Activated T-helper 17 cell treated with anti-CD3 and anti-CD28 coated beads, Interleukin-2, amount 50 U/mL, for 72 hours (primary cell): ENCODE results near the gene P2RX6. TPM values are rescaled to one million over a fixed set of nuclear protein-coding genes. Genes with fewer than 3 reads are reported as not detected.

Experiments
- ATAC-seq: fragments of 150-1000 bp; cut with Tn5 transposase; replicated peaks from 2 replicates; pipeline ENCODE4 v1.10.0; 2021; ENCODE audit warnings: mild to moderate bottlenecking, moderate library complexity
- H3K27ac Mint-ChIP-seq: one replicate; pipeline ENCODE4 v1.8.0; 2022; ENCODE audit warnings: mixed read lengths
- H3K27me3 Mint-ChIP-seq: one replicate; pipeline ENCODE4 v1.8.0; 2022; ENCODE audit warnings: mixed read lengths
- H3K36me3 Mint-ChIP-seq: one replicate; pipeline ENCODE4 v1.8.0; 2022; ENCODE audit warnings: low read depth, mild to moderate bottlenecking, mixed read lengths
- H3K4me1 Mint-ChIP-seq: one replicate; pipeline ENCODE4 v1.8.0; 2022; ENCODE audit warnings: mixed read lengths
- H3K4me3 Mint-ChIP-seq: one replicate; pipeline ENCODE4 v1.8.0; 2022; ENCODE audit warnings: mild to moderate bottlenecking, mixed read lengths
- H3K9me3 Mint-ChIP-seq: one replicate; pipeline ENCODE4 v1.8.0; 2022; ENCODE audit warnings: mixed read lengths
- total RNA-seq, 2 donors: library from RNA; stranded (reverse); gene quantifications; one replicate each; pipeline ENCODE4 v1.2.3, GENCODE V29; 2022

P2RX6 gene
- total RNA-seq, 2 donors from 2014 or later: 0.28 TPM; not detected in 1

DNA sequence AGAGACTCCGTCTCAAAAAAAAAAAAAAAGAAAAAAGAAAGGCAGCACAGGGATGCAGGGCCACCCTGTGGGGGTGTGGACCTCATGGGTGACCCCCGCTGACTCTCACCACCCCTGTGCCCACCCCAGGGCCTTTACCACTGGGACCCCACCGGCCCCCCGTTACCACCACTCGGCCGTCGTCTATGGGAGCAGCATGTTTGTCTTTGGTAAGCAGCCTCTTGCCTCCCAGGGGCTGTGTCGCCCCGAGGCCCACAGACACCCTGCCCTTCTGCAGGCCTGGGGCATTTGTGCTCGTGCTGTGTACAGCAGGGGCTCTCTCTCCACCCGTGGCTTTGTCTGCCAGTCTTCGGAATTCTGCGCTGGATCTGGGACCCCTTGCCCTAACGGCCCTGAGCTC lies 27.6 kb upstream of the P2RX6 start:
- Mint-ChIP-seq H3K27ac (no peak overlapping the region), H3K36me3 (peaks cover 50% of the 10 kb centered on the region), H3K9me3 (no peaks in the 10 kb centered on the region), H3K4me3 (no peak overlapping the region), H3K4me1 (peaks cover 16% of the 10 kb centered on the region), H3K27me3 (no peaks in the 10 kb centered on the region)
- no peak for ATAC-seq

- peaks cover 11% of the 10 kb centered on the region for H3K4me1 Mint-ChIP-seq
- H3K27me3 Mint-ChIP-seq: no peaks in the 10 kb centered on the region
- H3K27ac Mint-ChIP-seq: no peak overlapping the region
- no peak overlapping the region for H3K4me3 Mint-ChIP-seq
- H3K9me3 Mint-ChIP-seq: no peaks in the 10 kb centered on the region
- H3K36me3 Mint-ChIP-seq: peaks cover 53% of the 10 kb centered on the region
- ATAC-seq: no peak
These were observed 26.2 kb upstream of the P2RX6 start for GRCh38 chr22:20988573-20989322.

DNA sequence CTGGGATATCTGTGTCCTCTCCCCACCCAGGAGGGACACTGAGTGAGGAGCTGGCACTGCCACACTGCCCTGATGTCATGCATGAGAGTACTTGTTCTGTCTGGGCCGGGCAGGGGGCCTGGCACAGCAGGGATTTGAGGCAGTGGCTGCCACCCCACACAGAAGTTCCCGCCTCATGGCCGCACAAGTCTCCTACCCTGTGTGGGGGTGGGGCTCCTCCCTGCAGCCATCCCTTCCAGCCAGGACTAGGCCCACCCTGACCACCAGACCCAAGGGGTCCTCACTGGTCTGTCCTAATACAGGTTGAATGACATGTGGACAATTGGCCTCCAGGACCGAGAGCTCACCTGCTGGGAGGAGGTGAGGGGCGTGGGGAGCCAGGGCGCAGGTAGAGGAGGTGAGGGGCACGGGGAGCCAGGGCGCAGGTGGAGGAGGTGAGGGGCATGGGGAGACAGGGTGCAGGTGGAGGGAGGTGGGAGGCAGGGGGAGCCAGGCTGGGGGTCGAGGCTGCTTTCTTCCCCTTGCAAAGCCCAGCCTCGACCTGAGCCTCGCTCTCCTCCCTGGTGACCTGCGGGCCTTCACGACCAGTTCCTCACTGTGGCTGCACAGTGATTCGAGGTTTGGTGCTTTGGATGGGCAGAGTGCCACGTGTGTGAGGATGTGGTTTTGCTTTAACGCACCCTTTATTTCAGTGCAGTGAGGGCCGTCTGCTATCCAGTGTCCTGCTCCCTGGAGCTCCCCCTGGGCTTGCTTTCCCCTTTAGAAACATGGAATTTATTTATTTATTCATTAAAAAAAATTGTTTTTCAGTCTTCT lies 25.4 kb upstream of the P2RX6 start:
- Mint-ChIP-seq H3K27me3 (no peaks in the 10 kb centered on the region), H3K27ac (no peak overlapping the region), H3K4me1 (peaks cover 6% of the 10 kb centered on the region), H3K9me3 (no peaks in the 10 kb centered on the region), H3K36me3 (peaks cover 45% of the 10 kb centered on the region), H3K4me3 (no peak overlapping the region)
- no peak for ATAC-seq

- Mint-ChIP-seq H3K27me3 (no peaks in the 10 kb centered on the region), H3K27ac (no peak overlapping the region), H3K9me3 (no peaks in the 10 kb centered on the region), H3K36me3 (peaks cover 42% of the 10 kb centered on the region), H3K4me1 (peaks cover 6% of the 10 kb centered on the region), H3K4me3 (no peak overlapping the region)
- no peak for ATAC-seq
These were observed 24.5 kb upstream of the P2RX6 start for GRCh38 chr22:20990184-20991180.

DNA sequence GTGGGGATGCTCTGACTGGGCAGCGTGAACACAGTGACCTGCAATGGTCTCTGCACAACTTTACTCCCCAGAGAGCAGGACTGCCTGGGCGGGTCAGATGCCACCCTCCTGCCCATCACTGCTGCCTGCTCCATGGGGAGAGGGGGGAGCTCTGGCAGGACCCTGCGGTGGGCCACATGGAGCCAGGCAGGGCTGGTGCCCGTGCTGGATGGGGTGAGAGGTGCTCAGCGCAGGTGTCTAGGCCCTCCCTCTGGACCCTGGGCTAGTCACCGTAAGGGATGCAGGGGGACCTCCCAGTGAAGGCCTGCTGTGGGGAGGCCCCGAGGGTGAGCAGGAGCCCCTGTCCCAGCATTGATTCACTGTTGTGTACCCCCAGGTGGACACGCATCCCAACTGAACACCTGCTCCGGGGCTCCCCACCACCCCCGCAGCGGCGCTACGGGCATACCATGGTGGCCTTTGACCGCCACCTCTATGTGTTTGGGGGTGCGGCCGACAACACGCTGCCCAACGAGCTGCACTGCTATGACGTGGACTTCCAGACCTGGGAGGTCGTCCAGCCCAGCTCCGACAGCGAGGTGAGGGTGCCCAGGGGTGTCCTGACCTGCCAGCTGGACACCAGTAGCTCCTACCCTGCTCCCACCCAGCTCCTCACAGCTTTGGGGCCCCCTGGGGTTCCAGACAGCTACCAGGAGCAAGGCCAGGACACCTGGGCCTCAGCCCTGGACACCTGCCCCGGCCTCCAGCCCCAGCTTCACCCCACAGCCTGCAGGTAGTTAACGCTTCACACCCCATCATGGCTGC lies 23.5 kb upstream of the P2RX6 start:
- peaks cover 39% of the 10 kb centered on the region for H3K36me3 Mint-ChIP-seq
- no peak overlapping the region for H3K4me3 Mint-ChIP-seq
- no peak overlapping the region for H3K27ac Mint-ChIP-seq
- no peaks in the 10 kb centered on the region for H3K9me3 Mint-ChIP-seq
- ATAC-seq: no peak
- no peaks in the 10 kb centered on the region for H3K27me3 Mint-ChIP-seq
- H3K4me1 Mint-ChIP-seq: peaks cover 2% of the 10 kb centered on the region

GRCh38 chr22:20992056-20992442 lies 22.9 kb upstream of the P2RX6 start:
- ATAC-seq: no peak
- Mint-ChIP-seq H3K4me1 (no peaks in the 10 kb centered on the region), H3K4me3 (no peak overlapping the region), H3K27me3 (no peaks in the 10 kb centered on the region), H3K36me3 (peaks cover 35% of the 10 kb centered on the region), H3K9me3 (no peaks in the 10 kb centered on the region), H3K27ac (no peak overlapping the region)

- no peaks in the 10 kb centered on the region for H3K9me3 Mint-ChIP-seq
- no peak overlapping the region for H3K4me3 Mint-ChIP-seq
- no peak for ATAC-seq
- no peaks in the 10 kb centered on the region for H3K27me3 Mint-ChIP-seq
- no peak overlapping the region for H3K27ac Mint-ChIP-seq
- no peaks in the 10 kb centered on the region for H3K4me1 Mint-ChIP-seq
- H3K36me3 Mint-ChIP-seq: peaks cover 29% of the 10 kb centered on the region
These were observed 22.3 kb upstream of the P2RX6 start for GRCh38 chr22:20992456-20993303.

DNA sequence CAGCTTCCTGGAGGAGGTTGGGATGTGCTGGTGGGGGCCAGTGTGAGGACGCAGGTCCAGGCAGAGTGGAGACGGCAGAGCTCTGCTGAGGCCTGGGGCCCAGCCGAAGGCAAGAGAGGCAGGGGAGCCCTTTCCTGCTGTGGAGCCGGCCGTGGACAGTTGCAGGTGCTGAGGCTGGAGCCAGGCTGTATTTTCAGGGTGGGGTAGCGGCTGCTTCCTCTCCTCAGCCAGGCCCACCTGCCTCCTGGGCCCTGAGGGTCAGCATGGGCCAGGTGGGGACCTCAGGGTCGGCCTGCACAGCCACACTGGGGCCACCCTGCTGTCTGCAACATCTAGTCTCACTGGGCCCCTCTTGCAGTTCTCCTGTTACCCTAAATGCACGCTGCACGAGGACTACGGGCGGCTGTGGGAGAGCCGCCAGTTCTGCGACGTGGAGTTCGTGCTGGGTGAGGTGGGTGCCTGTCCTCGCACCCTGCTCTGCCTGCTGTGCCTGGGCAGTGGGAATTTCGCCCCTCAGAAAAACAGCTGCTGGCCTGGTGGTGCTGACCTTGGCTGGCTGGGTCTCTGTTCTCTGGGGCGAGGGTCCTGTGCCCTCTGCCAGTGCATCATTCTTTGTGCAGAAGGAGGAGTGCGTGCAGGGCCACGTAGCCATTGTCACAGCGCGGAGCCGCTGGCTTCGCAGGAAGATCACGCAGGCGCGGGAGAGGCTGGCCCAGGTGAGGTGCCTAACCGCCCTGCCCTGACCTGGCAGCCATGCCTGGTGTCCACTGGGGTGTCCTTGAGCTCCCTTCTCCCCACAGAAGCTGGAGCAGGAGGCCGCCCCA lies 21.4 kb upstream of the P2RX6 start:
- ATAC-seq: no peak
- Mint-ChIP-seq H3K27me3 (no peaks in the 10 kb centered on the region), H3K9me3 (no peaks in the 10 kb centered on the region), H3K4me3 (no peak overlapping the region), H3K27ac (no peak overlapping the region), H3K4me1 (no peaks in the 10 kb centered on the region), H3K36me3 (peaks cover 29% of the 10 kb centered on the region)

- Mint-ChIP-seq H3K9me3 (no peaks in the 10 kb centered on the region), H3K4me3 (no peak overlapping the region), H3K4me1 (no peaks in the 10 kb centered on the region), H3K27ac (no peak overlapping the region), H3K36me3 (peaks cover 36% of the 10 kb centered on the region), H3K27me3 (no peaks in the 10 kb centered on the region)
- ATAC-seq: no peak
These were observed 20.6 kb upstream of the P2RX6 start for GRCh38 chr22:20994128-20994901.

DNA sequence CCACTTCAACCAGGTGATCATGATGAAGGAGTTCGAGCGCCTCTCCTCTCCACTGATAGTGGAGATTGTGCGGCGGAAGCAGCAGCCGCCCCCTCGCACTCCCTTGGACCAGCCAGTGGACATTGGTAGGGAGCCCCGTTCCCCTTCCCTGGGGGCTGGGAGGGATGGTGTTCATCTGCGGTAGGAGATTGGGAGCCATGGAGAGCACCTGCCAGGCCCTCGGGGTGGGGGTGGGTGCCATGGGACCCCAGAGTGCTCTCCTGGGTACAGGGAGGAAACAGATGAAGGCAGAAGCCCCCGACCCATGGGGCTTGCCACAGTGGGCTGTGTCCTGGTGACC lies 20.1 kb upstream of the P2RX6 start:
- no peaks in the 10 kb centered on the region for H3K27me3 Mint-ChIP-seq
- H3K9me3 Mint-ChIP-seq: no peaks in the 10 kb centered on the region
- H3K36me3 Mint-ChIP-seq: peaks cover 38% of the 10 kb centered on the region
- ATAC-seq: no peak
- no peaks in the 10 kb centered on the region for H3K4me1 Mint-ChIP-seq
- no peak overlapping the region for H3K4me3 Mint-ChIP-seq
- H3K27ac Mint-ChIP-seq: no peak overlapping the region

GRCh38 chr22:20995329-20996030 lies 19.5 kb upstream of the P2RX6 start:
- Mint-ChIP-seq H3K4me3 (no peak overlapping the region), H3K9me3 (no peaks in the 10 kb centered on the region), H3K36me3 (peaks cover 41% of the 10 kb centered on the region), H3K4me1 (no peaks in the 10 kb centered on the region), H3K27me3 (no peaks in the 10 kb centered on the region), H3K27ac (no peak overlapping the region)
- no peak for ATAC-seq
